HepG2 (cell line): ENCODE measurements around the gene RASAL1. TPM values are rescaled to one million over a fixed set of nuclear protein-coding genes. Genes with fewer than 3 reads are reported as not detected.

Experiments
- ATAC-seq: fragments of 200-7000 bp; cut with Tn5 transposase; 3 replicates; pipeline ENCODE4 v1.9.1; 2020; ENCODE audit warnings: mild to moderate bottlenecking, moderate library complexity
- BruUV-seq: library from RNA; stranded (reverse); fragments of 400-500 nt; replicated peaks from 2 replicates; lab custom pipeline; 2021; lab: Mats Ljungman, UMichigan
- CTCF ChIA-PET: fragments of 300-600 bp; formaldehyde crosslinking; extraction: SDS; loops from one replicate; lab custom pipeline; 2021; ENCODE audit warnings: low total read pairs, inconsistent platforms, low intra/inter-chr PET ratio; lab: Yijun Ruan, JAX
- POLR2A ChIA-PET: fragments of 350-600 bp; sonication (Branson Sonifier 250); formaldehyde crosslinking; loops from one replicate; lab custom pipeline; 2020; ENCODE audit warnings: antibody characterized with exemption, inconsistent platforms; lab: Yijun Ruan, JAX
- DNase-seq: peaks from one replicate; pipeline ENCODE4 v3.0.0-alpha.2; 2015; ENCODE audit warnings: low spot score
- FAIRE-seq: peaks from 3 replicates; lab custom pipeline; 2011; peaks lifted over from hg19 to GRCh38; lab: Jason Lieb, UNC
- H2AFZ ChIP-seq: one replicate; pipeline ENCODE4 v1.6.1; 2011; ENCODE audit warnings: low read length, inconsistent platforms
- H3K27ac ChIP-seq: fragments of 300-600 bp; 3 replicates; pipeline ENCODE4 v1.8.0; 2011; ENCODE audit warnings: mixed run types, mild to moderate bottlenecking, mixed read lengths, low read length, inconsistent platforms; ENCODE audit not compliant: insufficient read depth; ENCODE audit errors: extremely low read length
- H3K27me3 ChIP-seq, 2 experiments: fragments of 200-600 bp in 1 of 2; 2 replicates in 1 of 2; 3 replicates in 1 of 2; pipeline versions ENCODE4 v1.6.0 to v1.8.0; 2011; ENCODE audit warnings: low read length in 2 of 2, mild to moderate bottlenecking in 2 of 2, moderate library complexity in 2 of 2, inconsistent platforms in 1 of 2; ENCODE audit not compliant: insufficient read depth in 2 of 2, control insufficient read depth in 1 of 2
- H3K36me3 ChIP-seq, 2 experiments: fragments of 200-600 bp in 1 of 2; replicated peaks in 1 of 2; 2 replicates in 1 of 2; 3 replicates in 1 of 2; pipeline versions ENCODE4 v1.5.1 to v1.8.0; 2011; ENCODE audit warnings: low read length in 2 of 2, inconsistent platforms in 1 of 2; ENCODE audit not compliant: insufficient read depth in 2 of 2, control insufficient read depth in 1 of 2
- H3K4me1 ChIP-seq: 2 replicates; pipeline ENCODE4 v1.5.1; 2012; ENCODE audit warnings: low read length, inconsistent platforms; ENCODE audit not compliant: insufficient read depth
- H3K4me2 ChIP-seq: 2 replicates; pipeline ENCODE4 v1.6.0; 2011; ENCODE audit warnings: low read depth, low read length, inconsistent platforms
- H3K4me3 ChIP-seq, 3 experiments: fragments of 200-600 bp in 1 of 3; sonication (generic), shearing (Covaris generic) in 1 of 3; replicated peaks in 1 of 3; 2 replicates each; pipeline ENCODE4 v1.5.1; 2011 to 2016; ENCODE audit warnings: low read length in 3 of 3, inconsistent platforms in 2 of 3, low read depth in 2 of 3, mild to moderate bottlenecking in 2 of 3, control low read depth in 1 of 3, mixed read lengths in 1 of 3; ENCODE audit not compliant: insufficient read depth in 1 of 3
- H3K79me2 ChIP-seq: one replicate; pipeline ENCODE4 v1.6.1; 2011; ENCODE audit warnings: low read length, inconsistent platforms; ENCODE audit not compliant: insufficient read depth
- H3K9ac ChIP-seq: 2 replicates; pipeline ENCODE4 v1.6.0; 2011; ENCODE audit warnings: mild to moderate bottlenecking, low read depth, low read length, inconsistent platforms; ENCODE audit not compliant: insufficient read depth
- H3K9me3 ChIP-seq: 2 replicates; pipeline ENCODE4 v1.5.1; 2012; ENCODE audit warnings: mild to moderate bottlenecking, low read length
- H4K20me1 ChIP-seq: 2 replicates; pipeline ENCODE4 v1.6.0; 2011; ENCODE audit warnings: inconsistent platforms, mild to moderate bottlenecking, low read length, moderate library complexity; ENCODE audit not compliant: insufficient read depth
- ARNT ChIP-seq: fragments of 450-650 bp; IDR thresholded peaks from 2 replicates; pipeline ENCODE4 v1.6.1; 2017
- KLF15 ChIP-seq: sonication (generic); formaldehyde crosslinking; IDR thresholded peaks from 2 replicates; pipeline ENCODE4 v1.8.1; 2023; ENCODE audit warnings: borderline replicate concordance, mild to moderate bottlenecking, inconsistent platforms, missing genetic modification reagents, mixed read lengths
- MAFF ChIP-seq: IDR thresholded peaks from 2 replicates; pipeline ENCODE4 v1.6.1; 2011; ENCODE audit warnings: low read depth, low read length, improper control_type of control experiment
- MAFK ChIP-seq, 2 experiments: IDR thresholded peaks in 1 of 2; conservative IDR thresholded peaks in 1 of 2; 2 replicates each; pipeline ENCODE4 v1.6.1; 2011; ENCODE audit warnings: improper control_type of control experiment in 2 of 2, low read length in 2 of 2
- PTBP1 ChIP-seq: fragments of 200-400 bp; formaldehyde crosslinking; IDR thresholded peaks from 2 replicates; pipeline ENCODE4 v1.6.1; 2018; ENCODE audit warnings: low read length, low read depth; ENCODE audit not compliant: poor library complexity, severe bottlenecking
- RBM22 ChIP-seq: fragments of 200-400 bp; formaldehyde crosslinking; optimal IDR thresholded peaks from 2 replicates; pipeline ENCODE3; 2017; ENCODE audit warnings: mild to moderate bottlenecking, low read length, moderate library complexity
- SALL1 ChIP-seq: sonication (generic); formaldehyde crosslinking; IDR thresholded peaks from 2 replicates; pipeline ENCODE4 v1.8.0; 2022; ENCODE audit warnings: mild to moderate bottlenecking, missing genetic modification reagents
- SIN3B ChIP-seq: fragments of 150-350 bp; IDR thresholded peaks from 2 replicates; pipeline ENCODE4 v1.6.1; 2014; ENCODE audit warnings: low read length
- SOX6 ChIP-seq, 2 experiments: fragments of 450-650 bp in 1 of 2; sonication (generic) in 1 of 2; formaldehyde crosslinking in 1 of 2; IDR thresholded peaks; 2 replicates each; pipeline versions ENCODE4 v1.4.0 to v1.6.1; 2017 to 2020; ENCODE audit warnings: antibody characterized with exemption in 1 of 2, mild to moderate bottlenecking in 1 of 2, missing genetic modification reagents in 1 of 2
- SRY ChIP-seq: sonication (generic); formaldehyde crosslinking; IDR thresholded peaks from 2 replicates; pipeline ENCODE4 v1.8.0; 2022; ENCODE audit warnings: mild to moderate bottlenecking, missing genetic modification reagents
- TRIM24 ChIP-seq: sonication (generic); formaldehyde crosslinking; IDR thresholded peaks from 2 replicates; pipeline ENCODE4 v1.8.0; 2022; ENCODE audit warnings: mild to moderate bottlenecking, missing genetic modification reagents
- ZC3H13 ChIP-seq: sonication (generic); formaldehyde crosslinking; IDR thresholded peaks from 2 replicates; pipeline ENCODE4 v1.8.1; 2023; ENCODE audit warnings: mild to moderate bottlenecking, missing genetic modification reagents, moderate library complexity
- ZNF251 ChIP-seq: sonication (generic); formaldehyde crosslinking; IDR thresholded peaks from 2 replicates; pipeline ENCODE4 v1.9.0; 2021; ENCODE audit warnings: mild to moderate bottlenecking, missing genetic modification reagents
- ZNF451 ChIP-seq: sonication (generic); formaldehyde crosslinking; IDR thresholded peaks from 2 replicates; pipeline ENCODE4 v1.5.0; 2020; ENCODE audit warnings: mild to moderate bottlenecking, missing genetic modification reagents
- ZNF501 ChIP-seq: sonication (generic); formaldehyde crosslinking; IDR thresholded peaks from 2 replicates; pipeline ENCODE4 v1.5.1; 2020; ENCODE audit warnings: mild to moderate bottlenecking, moderate library complexity, missing genetic modification reagents
- ZNF564 ChIP-seq: sonication (generic); formaldehyde crosslinking; IDR thresholded peaks from 2 replicates; pipeline ENCODE4 v1.8.1; 2023; ENCODE audit warnings: mild to moderate bottlenecking, missing genetic modification reagents
- ZNF616 ChIP-seq: sonication (generic); formaldehyde crosslinking; IDR thresholded peaks from 2 replicates; pipeline ENCODE4 v1.5.0; 2020; ENCODE audit warnings: low read depth, mild to moderate bottlenecking, missing genetic modification reagents
- ZNF713 ChIP-seq: sonication (generic); formaldehyde crosslinking; IDR thresholded peaks from 2 replicates; pipeline ENCODE4 v1.4.0; 2020; ENCODE audit warnings: mild to moderate bottlenecking, missing genetic modification reagents
- WGBS: methylation state at CpG from one replicate; pipeline ENCODE4 v1.1.6; 2017; ENCODE audit warnings: low lambda C conversion rate; 5-methylcytosine and 5-hydroxymethylcytosine counted together
- in situ Hi-C: cut with HindIII; loops from 2 replicates; pipeline ENCODE4 v1.10.0; 2017; ENCODE audit warnings: low pct_unique_long_range_greater_than_20kb; ENCODE audit not compliant: extremely low pct_ligation_motif_present
- intact Hi-C: fragments of 100-400 bp; cut with micrococcal nuclease; formaldehyde crosslinking; loops from one replicate; pipeline ENCODE4 v1.10.0; 2022; ENCODE audit not compliant: unreplicated experiment
- polyA plus RNA-seq, 8 experiments: library from polyadenylated mRNA; depleted of rRNA in 3 of 8; stranded (reverse) in 7 of 8; unstranded in 1 of 8; fragments of >200 nt; fragmentation: Illumina TruSeq in 4 of 8; extraction: Trizol in 4 of 8; gene quantifications; 2 replicates each; pipeline versions ENCODE4 v1.2.1 to v1.2.3, GENCODE V29; 2011 to 2016; ENCODE audit warnings: low read depth in 4 of 8, missing spikeins in 1 of 8, mixed read lengths in 1 of 8; ENCODE audit not compliant: insufficient read depth in 1 of 8
- total RNA-seq, 5 experiments: library from RNA; depleted of rRNA; stranded (reverse); fragments of >200 nt; fragmentation: Illumina TruSeq; extraction: Trizol; gene quantifications; 2 replicates each; pipeline ENCODE4 v1.2.3, GENCODE V29; 2016; ENCODE audit warnings: low read depth in 1 of 5

The RASAL1 gene
- total and polyA plus RNA-seq, 2 of the 13 experiments (the other 11 are each of a cell fraction or from before 2014, with no cell fraction given): not detected

- CTCF ChIA-PET: no interaction called here
- Histone ChIP-seq H3K9ac (no peak overlapping the region), H3K36me3 (no peaks in the 10 kb centered on the region), H2AFZ (no peak overlapping the region), H3K4me2 (no peak overlapping the region), H3K4me3 (no peak overlapping the region)
- TF ChIP-seq MAFK (conservative IDR thresholded peaks at IDR 0.05 in 1 of 2, IDR thresholded peaks at IDR 0.05 in 1 of 2; ENCODE audit: low read length in 2 of 2) (peak; percentile 95), SALL1 (no peak), TRIM24 (CRISPR knock-in tag) (no peak), ZC3H13 (CRISPR knock-in tag) (no peak), MAFF (peak; percentile 93)
- TF ChIP-seq, all 625 proteins: peak for 2
- Histone ChIP-seq H3K9me3 (no peaks in the 10 kb centered on the region), H3K27ac (no peak overlapping the region), H3K79me2 (no peaks in the 10 kb centered on the region), H3K4me1 (no peaks in the 10 kb centered on the region), H3K27me3 (peaks cover 0 to 1% of the 10 kb centered on the region in 2 experiments; a peak in 1 of 5 replicates), H4K20me1 (no peaks in the 10 kb centered on the region)
- intact Hi-C loops: no loop called here
- DNase-seq: no peak
- in situ Hi-C loops: no loop called here
- POLR2A ChIA-PET: no interaction called here
- ATAC-seq: no peak
- no peak for FAIRE-seq
- 37% methylated on average over 2 of the region's 6 CpGs for WGBS
- BruUV-seq: no TSS peak
Measured at GRCh38 chr12:113134521-113134951, 1.0 kb downstream of the RASAL1 start.

GRCh38 chr12:113134071-113134470 is 1.5 kb downstream of the RASAL1 start:
- no peaks in the 10 kb centered on the region for H3K79me2 ChIP-seq
- CTCF ChIA-PET: no interaction called here
- FAIRE-seq (no peak), DNase-seq (no peak), ATAC-seq (no peak)
- POLR2A ChIA-PET: no interaction called here
- no peaks in the 10 kb centered on the region for H4K20me1 ChIP-seq
- H3K27me3 ChIP-seq: peaks cover 0 to 1% of the 10 kb centered on the region in 2 experiments; a peak in 1 of 5 replicates
- no peak for TF ChIP-seq ZNF564 (CRISPR knock-in tag)
- no peak for TF ChIP-seq SRY (CRISPR knock-in tag)
- no peak for TF ChIP-seq ZNF616
- no peak for TF ChIP-seq ARNT
- TF ChIP-seq KLF15 (CRISPR knock-in tag): no peak
- TF ChIP-seq SIN3B: no peak
- TF ChIP-seq PTBP1: no peak
- no peak for TF ChIP-seq SOX6 (IDR thresholded peaks at IDR 0.05)
- no peak for TF ChIP-seq SOX6 (CRISPR knock-in tag; IDR thresholded peaks at IDR 0.05)
- no peak for TF ChIP-seq ZNF713 (CRISPR knock-in tag)
- no peak for TF ChIP-seq ZNF501
- no peak for TF ChIP-seq ZNF451 (CRISPR knock-in tag)
- no peak for TF ChIP-seq RBM22
- TF ChIP-seq ZNF251 (CRISPR knock-in tag): no peak
- no peaks in the 10 kb centered on the region for H3K36me3 ChIP-seq
- WGBS: 80% methylated on average over 1 of the region's 2 CpGs
- H2AFZ ChIP-seq: no peak overlapping the region
- H3K9me3 ChIP-seq: no peaks in the 10 kb centered on the region
- no TSS peak for BruUV-seq
- no peaks in the 10 kb centered on the region for H3K4me1 ChIP-seq
- no peak overlapping the region for H3K4me3 ChIP-seq
- no peak overlapping the region for H3K9ac ChIP-seq
- in situ Hi-C loops (no loop called here), intact Hi-C loops (no loop called here)
- no peak overlapping the region for H3K27ac ChIP-seq
- no peak overlapping the region for H3K4me2 ChIP-seq
